ENCODE measurements around the gene LRRC74A. TPM values are rescaled to one million over a fixed set of nuclear protein-coding genes. Genes with fewer than 3 reads are reported as not detected.

Gene LRRC74A
- total and polyA plus RNA-seq, 2 of the 4 experiments (the other 2 are of a cell fraction) = not detected

GRCh38 chr14:76793324-76793723, 32.9 kb upstream of the LRRC74A start:
- Histone ChIP-seq H2BK15ac (ENCODE audit: low read depth, low read length) (no peak overlapping the region), H4K20me1 (ENCODE audit: insufficient read depth, low read length) (no peaks in the 10 kb centered on the region), H3K23ac (ENCODE audit: low read depth, low read length) (no peak overlapping the region), H3K36me3 (ENCODE audit: control insufficient read depth, insufficient read depth, low read length) (peaks cover 23% of the 10 kb centered on the region), H3K4me2 (ENCODE audit: low read depth, low read length) (no peak overlapping the region), H2BK20ac (ENCODE audit: low read depth, low read length) (no peak overlapping the region), H3K56ac (ENCODE audit: extremely low read depth, insufficient read depth, low read length) (no peak overlapping the region), H4K8ac (ENCODE audit: low read depth in 2 of 2, low read length in 2 of 2) (no peak overlapping the region), H3K4me3 (ENCODE audit: insufficient read depth, low read depth, low read length) (no peak overlapping the region), H2AFZ (replicated peaks; ENCODE audit: low read length, poor library complexity) (no peak overlapping the region), H3K4me1 (ENCODE audit: control insufficient read depth, insufficient read depth, low read length) (no peaks in the 10 kb centered on the region), H3K27me3 (ENCODE audit: control insufficient read depth, insufficient read depth, low read length) (no peaks in the 10 kb centered on the region), H4K5ac (ENCODE audit: low read depth, low read length) (no peak overlapping the region), H3K9ac (ENCODE audit: low read depth, low read length) (no peak overlapping the region), H2AK5ac (ENCODE audit: low read depth, low read length) (no peak overlapping the region), H3K9me1 (ENCODE audit: insufficient read depth, low read length) (no peaks in the 10 kb centered on the region; the same call in 1 of the 2 replicates), H4K91ac (ENCODE audit: insufficient read depth, low read depth, low read length) (no peak overlapping the region), H3K9me3 (ENCODE audit: control insufficient read depth, insufficient read depth, low read length) (no peaks in the 10 kb centered on the region), H3K18ac (ENCODE audit: low read depth, low read length) (no peak overlapping the region), H3K4ac (ENCODE audit: low read depth, low read length) (no peak overlapping the region), H2BK120ac (ENCODE audit: low read depth, low read length) (no peak overlapping the region), H3K27ac (ENCODE audit: insufficient read depth, low read length) (no peak overlapping the region), H3K14ac (replicated peaks; ENCODE audit: low read depth, low read length) (no peak overlapping the region), H2AK9ac (replicated peaks; ENCODE audit: low read depth, low read length, poor library complexity) (no peak overlapping the region), H2BK5ac (ENCODE audit: low read depth, low read length, poor library complexity, severe bottlenecking) (no peak overlapping the region), H3K79me1 (ENCODE audit: low read depth in 1 of 2, low read length in 2 of 2) (no peaks in the 10 kb centered on the region)
- in situ Hi-C loops (cut with MboI; ENCODE audit: low sequenced_read_pairs) (no loop called here), intact Hi-C loops (cut with micrococcal nuclease) (no loop called here), dilution Hi-C loops (cut with HindIII; ENCODE audit: low sequenced_read_pairs, unreplicated experiment) (no loop called here)
- 83% methylated on average over 1 of the region's 4 CpGs; no CpG with 5 or more reads in 1 of the 2 experiments for WGBS, 2 experiments (ENCODE audit: extremely low coverage in 2 of 2, insufficient read length in 1 of 2)
- DNase-seq (no peak), ATAC-seq (ENCODE audit: low read depth) (no peak)
- BruUV-seq (replicated peaks) = no TSS peak
- CTCF ChIA-PET = no interaction called here
- POLR2A ChIA-PET (ENCODE audit: unreplicated experiment) = no interaction called here
- no peak for TF ChIP-seq ELK1 (IDR thresholded peaks at IDR 0.05; ENCODE audit: borderline replicate concordance, low read depth, low read length)
- TF ChIP-seq RCOR1 (IDR thresholded peaks at IDR 0.05; ENCODE audit: insufficient replicate concordance, low read length) = no peak
- no peak for TF ChIP-seq BHLHE40 (IDR thresholded peaks at IDR 0.05; ENCODE audit: low read depth, low read length)
- TF ChIP-seq RFX5 (IDR thresholded peaks at IDR 0.05; ENCODE audit: low read depth, low read length) = no peak
- TF ChIP-seq MXI1 (IDR thresholded peaks at IDR 0.05; ENCODE audit: borderline replicate concordance, low read depth, low read length) = no peak
- TF ChIP-seq CHD1 (IDR thresholded peaks at IDR 0.05; ENCODE audit: low read depth, low read length) = no peak
- TF ChIP-seq MAZ (IDR thresholded peaks at IDR 0.05; ENCODE audit: borderline replicate concordance, low read depth, low read length) = no peak
- no peak for TF ChIP-seq POLR2A (IDR thresholded peaks at IDR 0.05; ENCODE audit: low read depth, low read length)
- TF ChIP-seq USF2 (IDR thresholded peaks at IDR 0.05; ENCODE audit: low read depth, low read length) = no peak
- TF ChIP-seq, protein P1, sequence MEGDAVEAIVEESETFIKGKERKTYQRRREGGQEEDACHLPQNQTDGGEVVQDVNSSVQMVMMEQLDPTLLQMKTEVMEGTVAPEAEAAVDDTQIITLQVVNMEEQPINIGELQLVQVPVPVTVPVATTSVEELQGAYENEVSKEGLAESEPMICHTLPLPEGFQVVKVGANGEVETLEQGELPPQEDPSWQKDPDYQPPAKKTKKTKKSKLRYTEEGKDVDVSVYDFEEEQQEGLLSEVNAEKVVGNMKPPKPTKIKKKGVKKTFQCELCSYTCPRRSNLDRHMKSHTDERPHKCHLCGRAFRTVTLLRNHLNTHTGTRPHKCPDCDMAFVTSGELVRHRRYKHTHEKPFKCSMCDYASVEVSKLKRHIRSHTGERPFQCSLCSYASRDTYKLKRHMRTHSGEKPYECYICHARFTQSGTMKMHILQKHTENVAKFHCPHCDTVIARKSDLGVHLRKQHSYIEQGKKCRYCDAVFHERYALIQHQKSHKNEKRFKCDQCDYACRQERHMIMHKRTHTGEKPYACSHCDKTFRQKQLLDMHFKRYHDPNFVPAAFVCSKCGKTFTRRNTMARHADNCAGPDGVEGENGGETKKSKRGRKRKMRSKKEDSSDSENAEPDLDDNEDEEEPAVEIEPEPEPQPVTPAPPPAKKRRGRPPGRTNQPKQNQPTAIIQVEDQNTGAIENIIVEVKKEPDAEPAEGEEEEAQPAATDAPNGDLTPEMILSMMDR (conservative IDR thresholded peaks at IDR 0.05; ENCODE audit: low read depth, low read length) = no peak
- TF ChIP-seq SMC3 (IDR thresholded peaks at IDR 0.05; ENCODE audit: low read depth, low read length) = no peak
- no peak for TF ChIP-seq CEBPB (IDR thresholded peaks at IDR 0.05; ENCODE audit: low read depth, low read length)
- TF ChIP-seq NFE2L2 (IDR thresholded peaks at IDR 0.05; ENCODE audit: low read depth, low read length) = no peak
- TF ChIP-seq RAD21 (IDR thresholded peaks at IDR 0.05; ENCODE audit: low read length) = no peak

Measured in IMR-90 (cell line).